ENCODE data around the gene RAB3GAP2.

DNA sequence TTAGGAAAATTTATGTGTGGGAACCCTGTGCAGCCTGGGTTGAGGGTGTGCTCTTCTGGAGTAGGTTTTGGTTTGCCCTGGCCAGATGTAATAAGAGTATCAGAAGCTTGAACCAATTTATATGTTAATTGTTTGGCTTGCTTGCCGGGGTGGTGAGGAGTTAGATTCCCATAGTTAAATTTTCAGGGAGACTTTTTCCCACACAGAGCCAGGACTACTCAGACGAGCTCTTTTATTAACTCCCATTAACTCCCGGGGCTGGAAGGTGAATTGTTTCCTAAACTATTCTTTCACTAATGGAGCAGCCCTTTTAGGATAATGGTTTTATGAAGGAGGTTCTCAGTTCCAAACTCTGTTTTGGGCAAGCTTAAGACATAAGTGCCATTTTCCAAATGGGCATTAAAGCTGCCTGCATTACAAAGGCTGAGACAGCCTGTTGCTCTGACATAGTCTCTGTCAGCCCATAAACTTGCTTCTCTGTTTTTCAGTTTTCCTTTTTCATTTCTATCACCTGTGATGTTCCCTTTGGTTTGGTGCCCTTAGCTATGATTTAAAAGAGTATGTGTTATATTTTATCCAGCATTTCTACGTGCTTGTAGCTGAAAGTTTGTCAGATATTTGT, 18.0 kb upstream of the RAB3GAP2 start:
- TF ChIP-seq, protein P1, sequence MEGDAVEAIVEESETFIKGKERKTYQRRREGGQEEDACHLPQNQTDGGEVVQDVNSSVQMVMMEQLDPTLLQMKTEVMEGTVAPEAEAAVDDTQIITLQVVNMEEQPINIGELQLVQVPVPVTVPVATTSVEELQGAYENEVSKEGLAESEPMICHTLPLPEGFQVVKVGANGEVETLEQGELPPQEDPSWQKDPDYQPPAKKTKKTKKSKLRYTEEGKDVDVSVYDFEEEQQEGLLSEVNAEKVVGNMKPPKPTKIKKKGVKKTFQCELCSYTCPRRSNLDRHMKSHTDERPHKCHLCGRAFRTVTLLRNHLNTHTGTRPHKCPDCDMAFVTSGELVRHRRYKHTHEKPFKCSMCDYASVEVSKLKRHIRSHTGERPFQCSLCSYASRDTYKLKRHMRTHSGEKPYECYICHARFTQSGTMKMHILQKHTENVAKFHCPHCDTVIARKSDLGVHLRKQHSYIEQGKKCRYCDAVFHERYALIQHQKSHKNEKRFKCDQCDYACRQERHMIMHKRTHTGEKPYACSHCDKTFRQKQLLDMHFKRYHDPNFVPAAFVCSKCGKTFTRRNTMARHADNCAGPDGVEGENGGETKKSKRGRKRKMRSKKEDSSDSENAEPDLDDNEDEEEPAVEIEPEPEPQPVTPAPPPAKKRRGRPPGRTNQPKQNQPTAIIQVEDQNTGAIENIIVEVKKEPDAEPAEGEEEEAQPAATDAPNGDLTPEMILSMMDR (IDR thresholded peaks at IDR 0.05), result no peak
- TF ChIP-seq POLR2A (IDR thresholded peaks at IDR 0.05), result no peak
